Measurements from ENCODE around the gene TMEM185B.
"Not testable (repeated sequence)": the region's sequence is repeated elsewhere in the genome, so short reads cannot be mapped to it uniquely, and the experiment has no call there.

TMEM185B gene

GRCh38 chr2:120208381-120209353 lies 14.5 kb downstream of the TMEM185B start:
- no peak for DNase-seq (ENCODE audit: low read depth, low spot score)

GRCh38 chr2:120206022-120206581 lies 17.1 kb downstream of the TMEM185B start:
- DNase-seq (ENCODE audit: low read depth, low spot score): no peak

- no peak for DNase-seq (ENCODE audit: low read depth, low spot score)
Observed at GRCh38 chr2:120204945-120205670, 18.1 kb downstream of the TMEM185B start.

- no peak for DNase-seq (ENCODE audit: low read depth, low spot score)
Observed at GRCh38 chr2:120204417-120204816, 18.8 kb downstream of the TMEM185B start.

- DNase-seq (ENCODE audit: low read depth, low spot score): no peak
Observed at GRCh38 chr2:120204022-120204405, 19.2 kb downstream of the TMEM185B start.

GRCh38 chr2:120203251-120204021 lies 19.8 kb downstream of the TMEM185B start:
- DNase-seq (ENCODE audit: low read depth, low spot score): no peak

- not testable (repeated sequence) for DNase-seq (ENCODE audit: low read depth, low spot score)
Observed at GRCh38 chr2:120199817-120200459, 23.3 kb downstream of the TMEM185B start.

GRCh38 chr2:120195553-120195952 lies 27.6 kb downstream of the TMEM185B start:
- DNase-seq (ENCODE audit: low read depth, low spot score): no peak

- no peak for DNase-seq (ENCODE audit: low read depth, low spot score)
Observed at GRCh38 chr2:120192280-120192679, 30.9 kb downstream of the TMEM185B start.

- DNase-seq (ENCODE audit: low read depth, low spot score): no peak
Observed at GRCh38 chr2:120189189-120189588, 34.0 kb downstream of the TMEM185B start.

GRCh38 chr2:120182019-120182560 lies 41.1 kb downstream of the TMEM185B start:
- no peak for DNase-seq (ENCODE audit: low read depth, low spot score)

- DNase-seq (ENCODE audit: low read depth, low spot score): no peak
Observed at GRCh38 chr2:120180066-120180465, 43.1 kb downstream of the TMEM185B start.

- no peak for DNase-seq (ENCODE audit: low read depth, low spot score)
Observed at GRCh38 chr2:120179396-120179795, 43.8 kb downstream of the TMEM185B start.

- no peak for DNase-seq (ENCODE audit: low read depth, low spot score)
Observed at GRCh38 chr2:120177973-120178372, 45.2 kb downstream of the TMEM185B start.

- no peak for DNase-seq (ENCODE audit: low read depth, low spot score)
Observed at GRCh38 chr2:120177001-120177621, 46.1 kb downstream of the TMEM185B start.

GRCh38 chr2:120176526-120176925 lies 46.7 kb downstream of the TMEM185B start:
- no peak for DNase-seq (ENCODE audit: low read depth, low spot score)

GRCh38 chr2:120174963-120175581 lies 48.1 kb downstream of the TMEM185B start:
- peak; percentile 81 for DNase-seq (ENCODE audit: low read depth, low spot score)
